H4 (cell line): ENCODE data around the gene MMP24. TPM values are rescaled to one million over a fixed set of nuclear protein-coding genes. Genes with fewer than 3 reads are reported as not detected.

Source experiments
- DNase-seq: peaks from one replicate; pipeline ENCODE4 v3.0.0-alpha.2; 2015; ENCODE audit warnings: low spot score
- total RNA-seq: library from RNA; depleted of rRNA; stranded (reverse); fragments of >200 nt; shearing (Covaris generic); gene quantifications from 2 replicates; pipeline ENCODE4 v1.2.3, GENCODE V29; 2014

Gene MMP24
- total RNA-seq, 1 experiment from 2014 or later: 0.33 TPM

GRCh38 chr20:35279040-35279439, 52.5 kb downstream of the MMP24 start:
- DNase-seq: no peak

- no peak for DNase-seq
These were observed 53.2 kb downstream of the MMP24 start for GRCh38 chr20:35279533-35280174.

- DNase-seq: no peak
These were observed 54.0 kb downstream of the MMP24 start for GRCh38 chr20:35280523-35280922.

- DNase-seq: no peak
These were observed 55.1 kb downstream of the MMP24 start for GRCh38 chr20:35281506-35282101.

GRCh38 chr20:35283441-35284266, 57.2 kb downstream of the MMP24 start:
- DNase-seq: no peak

- peak; percentile 80 for DNase-seq
These were observed 57.9 kb downstream of the MMP24 start, which contains the start of gene EIF6 for GRCh38 chr20:35284267-35284991. Gene EIF6 (minus strand): TSS chr20:35284772. CDS start chr20:35284487, 285 bp downstream.

GRCh38 chr20:35284992-35285805, 58.7 kb downstream of the MMP24 start:
- DNase-seq: no peak

- no peak for DNase-seq
These were observed 59.3 kb downstream of the MMP24 start for GRCh38 chr20:35285806-35286076.

GRCh38 chr20:35286077-35286898, 59.8 kb downstream of the MMP24 start:
- no peak for DNase-seq

- DNase-seq: no peak
These were observed 60.5 kb downstream of the MMP24 start for GRCh38 chr20:35286899-35287508.

- no peak for DNase-seq
These were observed 61.2 kb downstream of the MMP24 start for GRCh38 chr20:35287509-35288324.

- DNase-seq: no peak
These were observed 62.0 kb downstream of the MMP24 start for GRCh38 chr20:35288325-35289060.

- no peak for DNase-seq
These were observed 63.8 kb downstream of the MMP24 start for GRCh38 chr20:35290186-35290886.

- DNase-seq: no peak
These were observed 64.5 kb downstream of the MMP24 start for GRCh38 chr20:35290887-35291417.

- no peak for DNase-seq
These were observed 65.4 kb downstream of the MMP24 start, which contains the start of gene FAM83C for GRCh38 chr20:35291654-35292503. Gene FAM83C (minus strand): TSS chr20:35292425. CDS start chr20:35292304, 121 bp downstream.

- DNase-seq: no peak
These were observed 66.2 kb downstream of the MMP24 start for GRCh38 chr20:35292504-35293285.
